ENCODE results near the gene MBNL3. TPM values are rescaled to one million over a fixed set of nuclear protein-coding genes. Genes with fewer than 3 reads are reported as not detected.

MBNL3 gene
- polyA plus RNA-seq, 1 donor, result 16.4 TPM

DNA sequence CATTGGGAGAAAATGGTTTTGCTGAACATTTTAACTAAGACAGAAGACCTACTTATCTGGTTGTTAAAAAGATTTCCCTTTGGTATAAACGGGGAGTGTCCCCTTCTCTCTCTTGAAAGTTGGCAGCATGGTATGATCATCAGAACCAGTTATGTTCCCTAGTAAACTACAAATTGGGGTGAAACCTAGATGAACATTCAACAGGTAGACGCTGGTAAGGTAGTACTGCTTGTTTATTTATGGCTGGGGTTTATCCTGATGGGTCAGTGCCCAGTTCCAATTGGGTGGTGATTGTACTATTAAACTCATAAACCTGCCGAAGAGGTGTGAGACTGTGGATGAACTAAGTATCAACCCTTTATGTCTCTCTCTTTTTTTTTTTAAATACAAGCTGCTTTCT, 100.5 kb downstream of the MBNL3 start:
- Histone ChIP-seq H3K36me3 (ENCODE audit: control insufficient read depth, insufficient read depth, low read length) (peaks cover 5% of the 10 kb centered on the region), H3K4me1 (ENCODE audit: control insufficient read depth, insufficient read depth, low read length) (no peaks in the 10 kb centered on the region), H3K9me3 (ENCODE audit: control insufficient read depth, low read depth, low read length) (no peaks in the 10 kb centered on the region), H3K27ac (ENCODE audit: low read length) (no peak overlapping the region), H3K4me3 (ENCODE audit: low read length) (no peak overlapping the region), H3K27me3 (ENCODE audit: control insufficient read depth, insufficient read depth, low read length) (no peaks in the 10 kb centered on the region)
- DNase-seq, result no peak
- WGBS (ENCODE audit: insufficient coverage, low lambda C conversion rate), result no CpG with 5 or more reads among the region's 3 CpGs

DNA sequence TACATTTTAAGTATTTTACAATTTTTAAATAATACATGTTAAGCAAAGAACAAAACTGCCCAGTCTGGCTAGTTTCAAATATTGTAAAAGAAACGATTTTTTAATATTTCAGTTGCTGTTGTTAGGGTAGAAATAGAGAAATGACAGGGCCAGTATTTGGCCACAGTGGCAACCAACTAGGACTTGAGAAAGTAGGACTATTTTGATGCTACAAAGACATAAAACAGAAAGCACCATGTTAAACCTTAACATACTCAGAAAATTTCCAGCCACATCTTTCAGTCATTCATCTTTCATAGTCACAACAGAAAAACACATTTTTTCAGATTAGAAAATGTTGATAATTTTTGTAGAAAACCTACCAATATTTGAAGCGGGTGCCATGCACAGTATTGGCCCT, 104.5 kb downstream of the MBNL3 start:
- H3K27ac ChIP-seq (ENCODE audit: low read length), result no peak overlapping the region
- DNase-seq, result no peak
- no peaks in the 10 kb centered on the region for H3K9me3 ChIP-seq (ENCODE audit: control insufficient read depth, low read depth, low read length)
- H3K4me1 ChIP-seq (ENCODE audit: control insufficient read depth, insufficient read depth, low read length), result no peaks in the 10 kb centered on the region
- no peaks in the 10 kb centered on the region for H3K36me3 ChIP-seq (ENCODE audit: control insufficient read depth, insufficient read depth, low read length)
- H3K27me3 ChIP-seq (ENCODE audit: control insufficient read depth, insufficient read depth, low read length), result no peaks in the 10 kb centered on the region
- H3K4me3 ChIP-seq (ENCODE audit: low read length), result no peak overlapping the region
- WGBS (ENCODE audit: insufficient coverage, low lambda C conversion rate), result 100% methylated on average over 1 of the region's 2 CpGs

DNA sequence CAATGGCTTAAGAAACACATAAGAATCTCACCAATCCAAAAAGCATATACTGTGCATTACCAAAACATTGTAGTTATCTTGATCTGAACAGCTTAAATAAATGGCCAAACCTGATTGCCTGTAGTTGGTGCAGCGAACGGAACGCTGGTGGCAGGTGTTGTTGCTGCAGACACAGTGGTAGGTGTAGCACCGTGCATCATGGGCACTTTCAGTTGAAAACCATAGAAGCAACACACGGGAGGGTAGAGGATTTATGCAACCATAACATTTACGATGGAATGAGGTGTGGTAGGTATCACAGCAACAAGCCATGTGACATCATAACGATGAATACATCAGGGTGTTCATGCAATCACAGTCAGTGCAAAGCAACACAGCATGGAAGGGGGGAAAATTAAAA, 106.8 kb downstream of the MBNL3 start:
- Histone ChIP-seq H3K27ac (ENCODE audit: low read length) (no peak overlapping the region), H3K27me3 (ENCODE audit: control insufficient read depth, insufficient read depth, low read length) (no peaks in the 10 kb centered on the region), H3K4me3 (ENCODE audit: low read length) (no peak overlapping the region), H3K36me3 (ENCODE audit: control insufficient read depth, insufficient read depth, low read length) (no peaks in the 10 kb centered on the region), H3K9me3 (ENCODE audit: control insufficient read depth, low read depth, low read length) (no peaks in the 10 kb centered on the region), H3K4me1 (ENCODE audit: control insufficient read depth, insufficient read depth, low read length) (no peaks in the 10 kb centered on the region)
- no CpG with 5 or more reads among the region's 7 CpGs for WGBS (ENCODE audit: insufficient coverage, low lambda C conversion rate)
- DNase-seq, result no peak

DNA sequence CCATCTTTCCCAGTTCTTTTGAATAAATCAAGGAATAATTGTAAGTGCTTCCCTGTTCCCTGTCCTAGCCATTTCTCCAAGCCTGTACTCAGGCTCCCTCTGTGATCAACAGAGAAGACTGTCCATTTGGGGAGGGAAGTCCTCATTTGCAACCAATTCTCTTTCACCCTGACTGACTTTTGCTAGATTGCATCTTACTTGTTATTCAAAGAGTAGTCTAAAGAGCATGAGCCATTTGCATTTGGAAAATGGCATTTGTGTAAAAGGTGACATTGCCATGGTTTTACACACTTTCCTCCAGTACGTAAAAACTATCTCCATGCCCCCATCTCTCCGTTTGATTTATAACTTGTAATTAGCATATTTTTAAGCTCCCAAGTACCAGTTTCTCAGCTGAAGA, 110.6 kb downstream of the MBNL3 start:
- no CpG with 5 or more reads among the region's 2 CpGs for WGBS (ENCODE audit: insufficient coverage, low lambda C conversion rate)
- no peaks in the 10 kb centered on the region for H3K4me1 ChIP-seq (ENCODE audit: control insufficient read depth, insufficient read depth, low read length)
- no peaks in the 10 kb centered on the region for H3K27me3 ChIP-seq (ENCODE audit: control insufficient read depth, insufficient read depth, low read length)
- no peaks in the 10 kb centered on the region for H3K9me3 ChIP-seq (ENCODE audit: control insufficient read depth, low read depth, low read length)
- no peak overlapping the region for H3K27ac ChIP-seq (ENCODE audit: low read length)
- no peak for DNase-seq
- no peaks in the 10 kb centered on the region for H3K36me3 ChIP-seq (ENCODE audit: control insufficient read depth, insufficient read depth, low read length)
- H3K4me3 ChIP-seq (ENCODE audit: low read length), result no peak overlapping the region

DNA sequence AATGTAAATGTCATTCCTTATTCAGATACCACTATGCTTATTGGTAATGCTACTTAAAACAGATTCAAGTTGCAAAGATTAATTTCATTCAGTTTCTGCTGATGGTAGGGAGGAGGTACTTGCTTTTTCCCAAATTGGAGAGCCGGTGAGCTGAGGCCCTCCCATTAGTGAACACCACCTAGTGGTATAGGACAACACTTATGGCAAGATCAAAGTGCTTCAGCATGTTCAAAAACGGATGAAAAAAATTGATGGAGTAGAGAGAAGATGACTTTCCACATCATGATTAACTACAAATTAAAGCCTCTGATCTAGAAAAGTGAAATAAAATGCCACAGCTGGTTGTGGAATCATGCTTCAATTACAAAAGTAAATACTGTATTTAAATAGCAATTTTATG, 112.9 kb downstream of the MBNL3 start:
- no peak overlapping the region for H3K27ac ChIP-seq (ENCODE audit: low read length)
- no peaks in the 10 kb centered on the region for H3K36me3 ChIP-seq (ENCODE audit: control insufficient read depth, insufficient read depth, low read length)
- no peaks in the 10 kb centered on the region for H3K9me3 ChIP-seq (ENCODE audit: control insufficient read depth, low read depth, low read length)
- no CpG with 5 or more reads among the region's 2 CpGs for WGBS (ENCODE audit: insufficient coverage, low lambda C conversion rate)
- no peaks in the 10 kb centered on the region for H3K27me3 ChIP-seq (ENCODE audit: control insufficient read depth, insufficient read depth, low read length)
- H3K4me3 ChIP-seq (ENCODE audit: low read length), result no peak overlapping the region
- DNase-seq, result no peak
- H3K4me1 ChIP-seq (ENCODE audit: control insufficient read depth, insufficient read depth, low read length), result no peaks in the 10 kb centered on the region

DNA sequence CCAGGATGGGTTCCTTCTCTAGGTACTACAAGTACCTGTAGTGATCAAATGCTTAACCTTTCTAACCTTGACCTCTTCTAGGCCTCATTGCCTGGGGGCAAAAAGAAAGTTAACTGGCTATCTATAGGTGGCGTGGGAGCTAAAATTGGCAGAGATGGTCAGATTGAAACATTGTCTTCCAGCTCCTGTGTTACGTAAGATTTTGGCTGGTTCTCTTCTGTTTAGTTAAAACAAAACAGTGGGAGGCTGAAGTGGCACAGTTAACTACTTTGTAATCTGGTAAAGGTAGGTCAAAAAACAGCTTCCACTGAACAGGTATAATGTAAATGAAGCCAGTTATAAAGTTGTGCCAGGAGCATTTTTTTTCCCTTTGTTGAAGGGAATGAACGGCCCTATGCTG, 115.2 kb downstream of the MBNL3 start:
- Histone ChIP-seq H3K4me1 (ENCODE audit: control insufficient read depth, insufficient read depth, low read length) (no peaks in the 10 kb centered on the region), H3K36me3 (ENCODE audit: control insufficient read depth, insufficient read depth, low read length) (no peaks in the 10 kb centered on the region), H3K4me3 (ENCODE audit: low read length) (no peak overlapping the region), H3K27ac (ENCODE audit: low read length) (no peak overlapping the region), H3K9me3 (ENCODE audit: control insufficient read depth, low read depth, low read length) (no peaks in the 10 kb centered on the region), H3K27me3 (ENCODE audit: control insufficient read depth, insufficient read depth, low read length) (no peaks in the 10 kb centered on the region)
- no peak for DNase-seq
- WGBS (ENCODE audit: insufficient coverage, low lambda C conversion rate), result no CpG with 5 or more reads among the region's 3 CpGs

DNA sequence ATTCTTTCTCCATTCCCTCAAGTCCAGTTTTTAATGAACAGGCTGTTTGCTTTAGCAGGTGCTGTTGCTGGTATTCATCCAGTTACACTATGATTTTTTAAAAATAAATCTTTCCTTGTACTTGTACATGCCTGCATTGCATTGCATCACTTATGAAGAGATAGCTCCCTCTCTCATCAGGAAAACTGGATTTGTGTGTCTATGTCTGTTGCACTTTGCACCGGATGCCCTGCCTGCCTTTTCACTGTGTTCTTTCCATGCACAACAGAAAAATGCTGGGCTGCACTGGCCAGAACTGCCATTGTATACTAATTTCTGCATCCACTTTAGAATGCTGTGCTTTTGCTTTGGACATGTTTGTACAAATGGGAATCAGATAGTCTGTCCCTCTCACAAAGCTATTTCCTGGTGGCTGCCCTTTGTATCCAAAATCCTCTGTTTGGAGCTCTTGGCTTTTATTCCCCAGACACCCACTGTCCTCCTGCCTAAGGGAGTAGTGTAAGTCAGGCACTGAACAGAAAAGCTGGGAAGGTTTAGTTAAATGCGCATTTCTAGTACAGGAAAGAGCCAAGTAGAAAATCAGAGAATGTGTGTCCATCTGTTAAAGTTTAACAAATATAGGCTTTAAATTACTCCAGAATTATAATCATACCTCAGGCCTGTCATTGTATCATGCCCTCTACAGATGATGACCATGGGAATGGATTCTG, 119.1 kb downstream of the MBNL3 start:
- peak in 1 of 2 donors; percentile 1 for DNase-seq
- H3K27ac ChIP-seq (ENCODE audit: low read length), result no peak overlapping the region
- H3K4me1 ChIP-seq (ENCODE audit: control insufficient read depth, insufficient read depth, low read length), result no peaks in the 10 kb centered on the region
- WGBS (ENCODE audit: insufficient coverage, low lambda C conversion rate), result no CpG with 5 or more reads among the region's 2 CpGs
- no peaks in the 10 kb centered on the region for H3K9me3 ChIP-seq (ENCODE audit: control insufficient read depth, low read depth, low read length)
- no peaks in the 10 kb centered on the region for H3K36me3 ChIP-seq (ENCODE audit: control insufficient read depth, insufficient read depth, low read length)
- no peak overlapping the region for H3K4me3 ChIP-seq (ENCODE audit: low read length)
- H3K27me3 ChIP-seq (ENCODE audit: control insufficient read depth, insufficient read depth, low read length), result no peaks in the 10 kb centered on the region

DNA sequence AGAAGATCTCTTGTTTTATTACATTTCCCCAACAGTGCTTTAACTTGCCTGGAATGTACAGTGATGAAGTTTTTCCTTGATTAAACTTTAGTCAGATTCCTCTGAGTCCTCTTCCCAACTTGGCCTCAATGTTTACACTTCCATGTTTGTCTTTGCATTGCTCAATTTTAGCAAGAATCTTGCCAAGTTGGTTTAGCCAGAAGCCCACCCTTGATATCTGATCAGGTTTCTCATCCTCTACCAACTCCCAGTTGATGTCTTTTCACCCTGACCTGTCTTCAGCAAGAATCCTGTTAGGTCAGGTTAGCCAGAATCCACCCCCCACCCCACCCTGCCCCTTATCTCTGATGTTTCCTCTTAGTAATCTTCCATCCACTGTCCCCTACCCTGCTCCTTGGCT, 120.9 kb downstream of the MBNL3 start:
- no peaks in the 10 kb centered on the region for H3K36me3 ChIP-seq (ENCODE audit: control insufficient read depth, insufficient read depth, low read length)
- H3K27me3 ChIP-seq (ENCODE audit: control insufficient read depth, insufficient read depth, low read length), result no peaks in the 10 kb centered on the region
- no peak for DNase-seq
- no peak overlapping the region for H3K27ac ChIP-seq (ENCODE audit: low read length)
- H3K9me3 ChIP-seq (ENCODE audit: control insufficient read depth, low read depth, low read length), result no peaks in the 10 kb centered on the region
- no peak overlapping the region for H3K4me3 ChIP-seq (ENCODE audit: low read length)
- no peaks in the 10 kb centered on the region for H3K4me1 ChIP-seq (ENCODE audit: control insufficient read depth, insufficient read depth, low read length)

DNA sequence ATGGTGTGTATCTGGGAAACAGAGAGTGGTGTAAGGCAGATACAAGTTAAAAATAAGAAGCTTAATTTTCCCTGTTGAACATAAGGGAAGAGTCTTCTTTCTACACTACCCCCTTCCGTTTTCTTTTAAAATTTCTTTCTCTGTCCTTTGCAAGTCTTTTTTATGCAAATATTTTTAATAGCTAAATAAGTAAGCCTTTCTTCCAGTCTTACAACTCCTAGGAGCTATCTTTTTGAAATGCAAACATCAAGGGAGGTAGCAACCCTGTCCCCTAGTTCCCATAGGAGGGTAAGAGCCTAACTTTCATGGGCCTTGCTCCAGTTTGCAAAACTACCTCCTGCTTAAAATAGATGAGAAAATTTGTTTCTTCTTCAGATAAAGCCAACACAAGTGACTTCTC, 121.5 kb downstream of the MBNL3 start:
- Histone ChIP-seq H3K27me3 (ENCODE audit: control insufficient read depth, insufficient read depth, low read length) (no peaks in the 10 kb centered on the region), H3K36me3 (ENCODE audit: control insufficient read depth, insufficient read depth, low read length) (no peaks in the 10 kb centered on the region), H3K27ac (ENCODE audit: low read length) (no peak overlapping the region), H3K4me1 (ENCODE audit: control insufficient read depth, insufficient read depth, low read length) (no peaks in the 10 kb centered on the region), H3K4me3 (ENCODE audit: low read length) (no peak overlapping the region), H3K9me3 (ENCODE audit: control insufficient read depth, low read depth, low read length) (no peaks in the 10 kb centered on the region)
- no peak for DNase-seq
- no CpG with 5 or more reads among the region's 1 CpG for WGBS (ENCODE audit: insufficient coverage, low lambda C conversion rate)

DNA sequence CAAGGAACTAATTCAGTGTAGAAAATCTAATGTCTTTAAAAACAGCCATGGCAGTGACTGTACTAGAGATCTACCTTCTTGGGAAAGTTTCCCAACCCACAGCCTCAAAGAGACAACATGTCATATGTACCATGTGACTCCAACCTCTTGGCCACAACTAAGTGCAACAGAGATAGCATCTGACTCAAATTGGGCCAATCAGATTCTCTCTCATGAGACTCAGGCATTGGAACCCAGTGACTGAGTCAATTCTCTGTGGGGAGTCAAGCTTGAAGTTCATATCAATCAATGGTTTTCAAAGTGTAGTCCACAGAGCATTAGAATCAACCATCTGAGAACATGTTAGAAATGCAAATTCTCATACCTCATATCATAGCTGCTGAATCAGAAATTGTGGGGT, 123.3 kb downstream of the MBNL3 start:
- no peak for DNase-seq
- no peak overlapping the region for H3K27ac ChIP-seq (ENCODE audit: low read length)
- no peaks in the 10 kb centered on the region for H3K36me3 ChIP-seq (ENCODE audit: control insufficient read depth, insufficient read depth, low read length)
- no peaks in the 10 kb centered on the region for H3K27me3 ChIP-seq (ENCODE audit: control insufficient read depth, insufficient read depth, low read length)
- no peak overlapping the region for H3K4me3 ChIP-seq (ENCODE audit: low read length)
- H3K4me1 ChIP-seq (ENCODE audit: control insufficient read depth, insufficient read depth, low read length), result no peaks in the 10 kb centered on the region
- H3K9me3 ChIP-seq (ENCODE audit: control insufficient read depth, low read depth, low read length), result no peaks in the 10 kb centered on the region

DNA sequence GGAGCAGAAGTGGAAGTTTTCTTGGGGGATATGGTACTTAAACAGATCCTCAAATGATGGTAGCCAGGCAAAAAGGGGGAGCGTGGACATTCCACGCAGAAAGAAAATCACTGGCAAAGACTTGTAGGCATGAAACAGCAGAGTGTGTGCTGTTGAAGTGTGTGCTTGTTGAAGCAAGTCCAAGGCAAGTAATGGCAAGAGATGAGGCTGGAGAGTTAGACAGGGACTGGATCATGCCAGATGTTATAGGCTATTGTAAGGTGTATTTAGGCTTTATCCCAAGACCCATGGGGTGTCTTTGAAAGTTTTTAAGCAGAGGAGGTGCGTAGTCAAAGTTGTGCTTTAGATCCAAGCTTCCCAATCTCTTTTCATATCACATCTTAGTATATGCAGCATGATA, 124.5 kb downstream of the MBNL3 start:
- Histone ChIP-seq H3K27ac (ENCODE audit: low read length) (no peak overlapping the region), H3K4me1 (ENCODE audit: control insufficient read depth, insufficient read depth, low read length) (no peaks in the 10 kb centered on the region), H3K27me3 (ENCODE audit: control insufficient read depth, insufficient read depth, low read length) (no peaks in the 10 kb centered on the region), H3K9me3 (ENCODE audit: control insufficient read depth, low read depth, low read length) (no peaks in the 10 kb centered on the region), H3K36me3 (ENCODE audit: control insufficient read depth, insufficient read depth, low read length) (no peaks in the 10 kb centered on the region), H3K4me3 (ENCODE audit: low read length) (no peak overlapping the region)
- no peak for DNase-seq
- whole genome bisulfite sequencing (ENCODE audit: insufficient coverage, low lambda C conversion rate), result no CpG with 5 or more reads among the region's 3 CpGs
